GM06990 (cell line): ENCODE data around the gene PTTG1IP.

Experiments used
- DNase-seq: peaks from one replicate; pipeline ENCODE4 v3.0.0-alpha.2; 2011; ENCODE audit not compliant: insufficient read length; ENCODE audit errors: extremely low read depth
- H3K27me3 ChIP-seq: replicated peaks from 2 replicates; pipeline ENCODE4 v1.6.0; 2011; ENCODE audit warnings: low read length; ENCODE audit not compliant: control insufficient read depth, insufficient read depth
- H3K36me3 ChIP-seq: 2 replicates; pipeline ENCODE4 v1.5.1; 2011; ENCODE audit warnings: low read length; ENCODE audit not compliant: control insufficient read depth, insufficient read depth
- H3K4me3 ChIP-seq: replicated peaks from 2 replicates; pipeline ENCODE4 v1.5.1; 2011; ENCODE audit warnings: low read depth, mild to moderate bottlenecking, control low read depth, low read length
- TF ChIP-seq, protein P1 (sequence below): IDR thresholded peaks from 2 replicates; pipeline ENCODE4 v1.5.1; 2011; ENCODE audit warnings: low read length, control low read depth, mild to moderate bottlenecking, inconsistent platforms; ENCODE audit not compliant: insufficient read depth, poor library complexity, severe bottlenecking

The PTTG1IP gene

GRCh38 chr21:44918581-44919033, 45.1 kb upstream of the PTTG1IP start:
- no peak for DNase-seq

GRCh38 chr21:44918107-44918470, 44.6 kb upstream of the PTTG1IP start:
- no peak for DNase-seq
- Histone ChIP-seq H3K36me3 (peaks cover 3% of the 10 kb centered on the region; the same call in 1 of the 2 replicates), H3K4me3 (no peak overlapping the region), H3K27me3 (no peaks in the 10 kb centered on the region)
- TF ChIP-seq, protein P1, sequence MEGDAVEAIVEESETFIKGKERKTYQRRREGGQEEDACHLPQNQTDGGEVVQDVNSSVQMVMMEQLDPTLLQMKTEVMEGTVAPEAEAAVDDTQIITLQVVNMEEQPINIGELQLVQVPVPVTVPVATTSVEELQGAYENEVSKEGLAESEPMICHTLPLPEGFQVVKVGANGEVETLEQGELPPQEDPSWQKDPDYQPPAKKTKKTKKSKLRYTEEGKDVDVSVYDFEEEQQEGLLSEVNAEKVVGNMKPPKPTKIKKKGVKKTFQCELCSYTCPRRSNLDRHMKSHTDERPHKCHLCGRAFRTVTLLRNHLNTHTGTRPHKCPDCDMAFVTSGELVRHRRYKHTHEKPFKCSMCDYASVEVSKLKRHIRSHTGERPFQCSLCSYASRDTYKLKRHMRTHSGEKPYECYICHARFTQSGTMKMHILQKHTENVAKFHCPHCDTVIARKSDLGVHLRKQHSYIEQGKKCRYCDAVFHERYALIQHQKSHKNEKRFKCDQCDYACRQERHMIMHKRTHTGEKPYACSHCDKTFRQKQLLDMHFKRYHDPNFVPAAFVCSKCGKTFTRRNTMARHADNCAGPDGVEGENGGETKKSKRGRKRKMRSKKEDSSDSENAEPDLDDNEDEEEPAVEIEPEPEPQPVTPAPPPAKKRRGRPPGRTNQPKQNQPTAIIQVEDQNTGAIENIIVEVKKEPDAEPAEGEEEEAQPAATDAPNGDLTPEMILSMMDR, result no peak

More at GRCh38 chr21:44918581-44919033, 45.1 kb upstream of the PTTG1IP start:
- TF ChIP-seq, protein P1, result no peak
- H3K36me3 ChIP-seq, result peaks cover 3% of the 10 kb centered on the region; the same call in 1 of the 2 replicates
- H3K27me3 ChIP-seq, result no peaks in the 10 kb centered on the region
- H3K4me3 ChIP-seq, result no peak overlapping the region; the same call in 1 of the 2 replicates

DNA sequence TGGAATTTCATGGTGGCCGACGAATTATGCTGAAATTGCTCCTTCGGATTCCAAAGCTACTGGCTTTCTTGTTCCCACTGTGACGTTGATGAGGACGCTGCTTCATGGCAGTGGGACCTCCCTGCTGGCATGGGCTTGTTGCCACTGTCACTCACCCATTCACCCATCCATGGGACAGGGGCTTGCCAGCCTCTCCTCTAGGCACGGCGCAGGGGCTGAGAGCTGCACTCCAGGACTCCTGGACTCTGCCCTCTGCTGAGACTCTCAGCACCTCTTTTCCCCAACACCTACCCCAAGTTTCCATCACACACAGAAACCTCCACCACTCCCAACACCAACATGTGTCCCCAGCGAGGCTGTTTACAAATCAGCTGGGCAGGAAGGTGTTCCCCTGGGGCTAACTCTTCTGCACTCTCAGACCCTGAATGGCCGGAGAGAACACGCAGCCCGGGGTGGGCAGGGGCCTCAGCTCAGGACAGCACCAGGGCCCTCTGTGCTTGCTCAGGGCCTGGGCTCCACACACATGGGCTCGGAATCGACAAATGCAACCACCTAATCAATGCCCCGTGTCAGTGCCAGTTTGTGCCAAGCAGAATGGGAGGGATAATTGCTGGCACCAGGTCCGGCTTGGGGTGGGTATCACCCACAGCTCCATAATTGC, 44.1 kb upstream of the PTTG1IP start:
- no peak overlapping the region for H3K4me3 ChIP-seq
- TF ChIP-seq, protein P1, result no peak
- no peaks in the 10 kb centered on the region for H3K27me3 ChIP-seq
- no peak for DNase-seq
- H3K36me3 ChIP-seq, result peaks cover 3% of the 10 kb centered on the region; the same call in 1 of the 2 replicates

- Histone ChIP-seq H3K27me3 (no peaks in the 10 kb centered on the region), H3K36me3 (peaks cover 3% of the 10 kb centered on the region; the same call in 1 of the 2 replicates), H3K4me3 (no peak overlapping the region)
- no peak for DNase-seq
- TF ChIP-seq, protein P1, result no peak
These were observed 43.5 kb upstream of the PTTG1IP start for GRCh38 chr21:44916965-44917364.

GRCh38 chr21:44914176-44914874, 40.8 kb upstream of the PTTG1IP start:
- peaks cover 8% of the 10 kb centered on the region for H3K36me3 ChIP-seq
- TF ChIP-seq, protein P1, result no peak
- peak; percentile 52 for DNase-seq
- H3K27me3 ChIP-seq, result no peaks in the 10 kb centered on the region
- H3K4me3 ChIP-seq, result peak overlapping the region; percentile 24
